CD4-positive, alpha-beta T cell (primary cell): ENCODE results near the gene NKAIN2. TPM values are rescaled to one million over a fixed set of nuclear protein-coding genes. Genes with fewer than 3 reads are reported as not detected.

Experiments used
- ATAC-seq: fragments of 200-7000 bp; cut with Tn5 transposase; one replicate; pipeline ENCODE4 v1.10.0; 2022; ENCODE audit warnings: mild to moderate bottlenecking; ENCODE audit not compliant: poor library complexity
- CTCF ChIA-PET: fragments of 350-600 bp; sonication (Branson Sonifier 250); formaldehyde crosslinking; loops from one replicate; lab custom pipeline; 2021; ENCODE audit warnings: antibody characterized with exemption, inconsistent platforms; lab: Charles Lee
- POLR2A ChIA-PET: fragments of 350-600 bp; sonication (Branson Sonifier 250); formaldehyde crosslinking; loops from one replicate; lab custom pipeline; 2021; ENCODE audit warnings: antibody characterized with exemption, inconsistent platforms; lab: Charles Lee
- DNase-seq, 14 experiments: peaks; one replicate each; pipeline ENCODE4 v3.0.0-alpha.2; 2013 to 2020; ENCODE audit warnings: mixed read lengths in 2 of 14
- H3K27ac ChIP-seq, 2 donors: one replicate each; pipeline versions ENCODE4 v1.5.1 to v1.7.0; 2013; ENCODE audit warnings: low read length in 2 of 2, low read depth in 1 of 2, mild to moderate bottlenecking in 1 of 2
- H3K27me3 ChIP-seq, 2 experiments: 1 replicate in 1 of 2; 2 replicates in 1 of 2; pipeline versions ENCODE4 v1.6.1 to v1.7.0; 2013; ENCODE audit warnings: low read length in 2 of 2, control low read depth in 1 of 2, mild to moderate bottlenecking in 1 of 2, moderate library complexity in 1 of 2; ENCODE audit not compliant: insufficient read depth in 2 of 2, control insufficient read depth in 1 of 2
- H3K36me3 ChIP-seq: one replicate; pipeline ENCODE4 v1.6.1; 2013; ENCODE audit warnings: low read length, control low read depth; ENCODE audit not compliant: insufficient read depth
- H3K4me1 ChIP-seq: one replicate; pipeline ENCODE4 v1.6.1; 2013; ENCODE audit warnings: low read length, control low read depth; ENCODE audit not compliant: insufficient read depth
- H3K4me3 ChIP-seq: one replicate; pipeline ENCODE4 v1.5.1; 2013; ENCODE audit warnings: mild to moderate bottlenecking, low read length, moderate library complexity
- H3K9me3 ChIP-seq, 2 experiments: 1 replicate in 1 of 2; 2 replicates in 1 of 2; pipeline versions ENCODE4 v1.6.1 to v1.7.0; 2013; ENCODE audit warnings: low read length in 2 of 2, mild to moderate bottlenecking in 2 of 2, control low read depth in 1 of 2, moderate library complexity in 1 of 2; ENCODE audit not compliant: control insufficient read depth in 1 of 2, insufficient read depth in 1 of 2
- H3K27ac Mint-ChIP-seq: one replicate; pipeline ENCODE4 v1.8.0; 2020; ENCODE audit warnings: mixed read lengths
- H3K27me3 Mint-ChIP-seq: one replicate; pipeline ENCODE4 v1.8.0; 2021; ENCODE audit warnings: mixed read lengths
- H3K36me3 Mint-ChIP-seq: one replicate; pipeline ENCODE4 v1.8.0; 2021; ENCODE audit warnings: low read depth, mixed read lengths
- H3K4me1 Mint-ChIP-seq: one replicate; pipeline ENCODE4 v1.8.0; 2021; ENCODE audit warnings: low read depth, mixed read lengths
- H3K4me3 Mint-ChIP-seq: one replicate; pipeline ENCODE4 v1.8.0; 2020; ENCODE audit warnings: mild to moderate bottlenecking, mixed read lengths
- H3K9me3 Mint-ChIP-seq: one replicate; pipeline ENCODE4 v1.8.0; 2020; ENCODE audit warnings: mixed read lengths
- intact Hi-C, 2 experiments: fragments of 100-400 bp; cut with DNase I in 1 of 2; cut with micrococcal nuclease in 1 of 2; formaldehyde crosslinking; loops; one replicate each; pipeline versions ENCODE4 v1.15.1 to v1.9.0; 2023 to 2025; cut with DNase I, micrococcal nuclease
- total RNA-seq, 174 experiments: library from RNA in 2 of 174; stranded (reverse) in 2 of 174; gene quantifications; one replicate each; pipeline ENCODE4 v1.2.3 and lab custom pipeline; 2021 to 2026
- TF ChIP-seq, protein P1 (sequence below): fragments of 200-600 bp; IDR thresholded peaks from one replicate; pipeline ENCODE4 v1.8.0; 2022; ENCODE audit warnings: antibody characterized with exemption, mild to moderate bottlenecking

The NKAIN2 gene
- total RNA-seq, 2 experiments from 2014 or later: not detected

DNA sequence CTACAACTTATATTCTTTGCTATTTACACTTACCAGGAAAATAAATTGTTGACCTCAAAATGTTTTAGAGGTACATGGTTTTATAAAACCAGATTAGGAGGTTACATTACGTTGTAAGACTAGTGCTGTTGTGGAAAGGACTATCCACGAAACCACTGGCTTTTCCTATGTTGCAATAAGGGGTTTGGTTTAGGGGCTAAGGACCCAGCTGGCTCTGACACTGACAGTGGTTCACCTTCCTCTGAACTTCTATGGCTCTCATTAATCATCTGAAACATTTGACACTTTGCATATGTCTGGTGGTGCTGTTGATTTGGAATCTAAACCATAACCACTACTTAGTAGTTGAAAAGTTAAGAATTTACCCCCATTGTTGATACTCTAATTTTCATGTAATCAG lies 186.7 kb downstream of the NKAIN2 start:
- CTCF ChIA-PET: no interaction called here
- Mint-ChIP-seq H3K27ac (no peak overlapping the region), H3K9me3 (no peaks in the 10 kb centered on the region), H3K36me3 (no peaks in the 10 kb centered on the region), H3K4me1 (no peaks in the 10 kb centered on the region), H3K4me3 (no peak overlapping the region), H3K27me3 (no peaks in the 10 kb centered on the region)
- no peak for ATAC-seq
- H3K27ac ChIP-seq: no peak overlapping the region
- intact Hi-C loops: no loop called here
- H3K4me3 ChIP-seq: no peak overlapping the region
- no peaks in the 10 kb centered on the region for H3K27me3 ChIP-seq
- POLR2A ChIA-PET: no interaction called here
- no peak for DNase-seq
- no peaks in the 10 kb centered on the region for H3K9me3 ChIP-seq
- H3K36me3 ChIP-seq: no peaks in the 10 kb centered on the region
- no peaks in the 10 kb centered on the region for H3K4me1 ChIP-seq
- TF ChIP-seq, protein P1, sequence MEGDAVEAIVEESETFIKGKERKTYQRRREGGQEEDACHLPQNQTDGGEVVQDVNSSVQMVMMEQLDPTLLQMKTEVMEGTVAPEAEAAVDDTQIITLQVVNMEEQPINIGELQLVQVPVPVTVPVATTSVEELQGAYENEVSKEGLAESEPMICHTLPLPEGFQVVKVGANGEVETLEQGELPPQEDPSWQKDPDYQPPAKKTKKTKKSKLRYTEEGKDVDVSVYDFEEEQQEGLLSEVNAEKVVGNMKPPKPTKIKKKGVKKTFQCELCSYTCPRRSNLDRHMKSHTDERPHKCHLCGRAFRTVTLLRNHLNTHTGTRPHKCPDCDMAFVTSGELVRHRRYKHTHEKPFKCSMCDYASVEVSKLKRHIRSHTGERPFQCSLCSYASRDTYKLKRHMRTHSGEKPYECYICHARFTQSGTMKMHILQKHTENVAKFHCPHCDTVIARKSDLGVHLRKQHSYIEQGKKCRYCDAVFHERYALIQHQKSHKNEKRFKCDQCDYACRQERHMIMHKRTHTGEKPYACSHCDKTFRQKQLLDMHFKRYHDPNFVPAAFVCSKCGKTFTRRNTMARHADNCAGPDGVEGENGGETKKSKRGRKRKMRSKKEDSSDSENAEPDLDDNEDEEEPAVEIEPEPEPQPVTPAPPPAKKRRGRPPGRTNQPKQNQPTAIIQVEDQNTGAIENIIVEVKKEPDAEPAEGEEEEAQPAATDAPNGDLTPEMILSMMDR: no peak

DNA sequence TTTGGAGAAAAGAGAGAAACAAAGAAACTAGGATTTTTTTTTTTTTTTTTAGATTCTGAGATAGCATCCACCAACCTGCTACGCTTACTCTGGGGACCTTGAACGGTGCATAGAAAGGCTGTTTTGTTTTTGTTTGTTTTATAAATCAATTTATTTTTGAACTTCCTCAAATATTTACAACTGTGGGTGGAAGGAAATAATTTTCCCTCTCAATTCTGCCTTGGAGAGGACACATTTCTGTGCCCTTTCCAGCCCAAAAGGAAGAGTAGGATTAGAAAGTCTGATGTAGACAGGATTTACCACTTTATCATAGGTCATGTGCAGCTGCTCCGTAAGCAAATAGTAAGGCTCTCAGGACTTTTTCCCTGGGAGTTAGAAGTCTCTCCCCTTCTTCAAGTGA lies 190.5 kb downstream of the NKAIN2 start:
- no peaks in the 10 kb centered on the region for H3K27me3 Mint-ChIP-seq
- ATAC-seq (no peak), DNase-seq (no peak)
- no peaks in the 10 kb centered on the region for H3K9me3 Mint-ChIP-seq
- H3K27ac Mint-ChIP-seq: no peak overlapping the region
- no peaks in the 10 kb centered on the region for H3K4me1 Mint-ChIP-seq
- POLR2A ChIA-PET: no interaction called here
- no peaks in the 10 kb centered on the region for H3K36me3 Mint-ChIP-seq
- no peak overlapping the region for H3K27ac ChIP-seq
- no peak overlapping the region for H3K4me3 ChIP-seq
- CTCF ChIA-PET: no interaction called here
- intact Hi-C loops: no loop called here
- H3K9me3 ChIP-seq: no peaks in the 10 kb centered on the region
- TF ChIP-seq, protein P1: no peak
- H3K36me3 ChIP-seq: no peaks in the 10 kb centered on the region
- H3K4me1 ChIP-seq: no peaks in the 10 kb centered on the region
- no peak overlapping the region for H3K4me3 Mint-ChIP-seq
- no peaks in the 10 kb centered on the region for H3K27me3 ChIP-seq

DNA sequence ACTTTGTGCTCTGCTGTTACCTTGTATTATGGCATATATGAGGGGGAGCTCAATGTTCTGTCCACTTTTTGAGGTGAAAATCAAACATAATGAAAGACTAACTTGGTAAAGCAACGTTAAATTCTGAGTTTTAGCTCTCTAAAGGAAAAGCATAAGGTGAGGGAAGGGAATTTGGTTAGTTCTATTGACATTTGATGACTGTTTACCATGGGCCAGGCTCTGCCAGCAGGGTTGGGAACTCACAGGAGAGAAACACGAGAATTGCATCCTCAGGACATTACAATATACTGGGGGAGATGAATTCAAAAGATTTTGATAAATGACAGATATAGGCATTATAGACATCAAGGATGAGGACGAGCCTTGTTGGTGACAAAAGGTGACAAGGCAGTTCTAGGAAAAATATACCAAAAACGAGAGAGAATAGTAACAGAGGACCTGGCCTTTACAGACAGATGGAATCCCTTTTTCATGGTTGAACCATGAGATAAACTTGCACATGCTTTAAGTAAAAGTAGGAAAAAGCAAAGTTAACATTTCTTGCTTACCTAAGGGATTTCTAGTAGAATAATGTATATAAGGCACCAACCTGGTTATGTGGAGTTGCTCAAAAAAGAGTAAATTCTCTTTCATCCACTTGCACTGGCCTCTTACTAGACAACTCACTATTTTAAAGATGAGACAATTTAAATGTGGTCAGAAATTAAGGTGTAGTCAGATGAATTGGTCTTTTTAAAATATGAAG lies 191.4 kb downstream of the NKAIN2 start:
- no peaks in the 10 kb centered on the region for H3K36me3 Mint-ChIP-seq
- no peak for DNase-seq
- Histone ChIP-seq H3K4me1 (no peaks in the 10 kb centered on the region), H3K27ac (no peak overlapping the region), H3K4me3 (no peak overlapping the region), H3K36me3 (no peaks in the 10 kb centered on the region), H3K9me3 (no peaks in the 10 kb centered on the region), H3K27me3 (no peaks in the 10 kb centered on the region)
- TF ChIP-seq, protein P1: no peak
- H3K4me3 Mint-ChIP-seq: no peak overlapping the region
- ChIA-PET POLR2A (no interaction called here), CTCF (no interaction called here)
- H3K27ac Mint-ChIP-seq: no peak overlapping the region
- no peaks in the 10 kb centered on the region for H3K27me3 Mint-ChIP-seq
- intact Hi-C loops: no loop called here
- no peaks in the 10 kb centered on the region for H3K9me3 Mint-ChIP-seq
- no peaks in the 10 kb centered on the region for H3K4me1 Mint-ChIP-seq
- no peak for ATAC-seq
